HG02852 (cell line): ENCODE measurements around the gene DVL3.

Source experiments
- ATAC-seq: cut with Tn5 transposase; IDR thresholded peaks from one replicate; pipeline ENCODE4 v1.9.1; 2021; ENCODE audit warnings: mild to moderate bottlenecking, moderate library complexity; ENCODE audit not compliant: unreplicated experiment

The DVL3 gene

GRCh38 chr3:184209146-184209923 is 54.2 kb downstream of the DVL3 start:
- ATAC-seq, result no peak

- no peak for ATAC-seq
Measured at GRCh38 chr3:184211297-184211696, 56.1 kb downstream of the DVL3 start.

DNA sequence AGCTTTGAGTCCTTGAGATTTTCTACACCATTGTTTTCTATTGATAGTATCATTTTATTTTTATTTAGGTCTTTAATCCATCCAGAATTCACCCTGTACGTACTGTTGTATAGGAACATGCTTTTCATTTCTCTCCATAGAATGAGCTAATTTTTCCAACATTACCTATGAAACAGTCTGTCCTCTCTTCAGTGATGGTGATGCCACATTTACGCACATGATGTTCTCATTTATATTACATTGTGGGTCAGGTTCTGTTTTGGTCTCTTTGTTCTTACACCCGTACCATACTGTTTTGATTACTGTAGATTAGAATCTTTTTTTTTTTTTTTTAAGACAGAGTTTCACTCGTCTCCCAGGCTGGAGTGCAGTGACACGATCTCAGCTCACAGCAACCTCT is 56.5 kb downstream of the DVL3 start:
- ATAC-seq, result no peak

- no peak for ATAC-seq
Measured at GRCh38 chr3:184218814-184219213, 63.6 kb downstream of the DVL3 start.

DNA sequence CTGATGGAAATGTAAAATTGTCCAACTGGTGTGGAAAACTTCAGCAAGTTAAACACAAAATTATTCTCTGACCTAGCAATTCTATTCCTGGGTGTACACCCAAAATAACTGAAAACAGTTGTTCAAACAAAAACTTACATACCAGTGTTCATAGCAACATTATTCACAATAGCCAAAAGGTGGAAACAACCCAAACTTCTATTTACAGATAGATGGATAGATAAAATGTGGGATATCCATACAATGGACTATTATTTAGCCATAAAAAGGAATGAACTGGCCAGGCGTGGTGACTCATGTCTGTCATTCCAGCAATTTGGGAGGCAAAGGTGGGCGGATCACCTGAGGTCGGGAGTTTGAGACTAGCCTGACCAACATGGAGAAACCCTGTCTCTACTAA is 67.3 kb downstream of the DVL3 start:
- ATAC-seq, result no peak
